GM19238 (cell line): ENCODE measurements around the gene GALNT1.

Experiments
- DNase-seq: peaks from one replicate; pipeline ENCODE4 v3.0.0; 2011; ENCODE audit warnings: low spot score; ENCODE audit not compliant: insufficient read length

Gene GALNT1

DNA sequence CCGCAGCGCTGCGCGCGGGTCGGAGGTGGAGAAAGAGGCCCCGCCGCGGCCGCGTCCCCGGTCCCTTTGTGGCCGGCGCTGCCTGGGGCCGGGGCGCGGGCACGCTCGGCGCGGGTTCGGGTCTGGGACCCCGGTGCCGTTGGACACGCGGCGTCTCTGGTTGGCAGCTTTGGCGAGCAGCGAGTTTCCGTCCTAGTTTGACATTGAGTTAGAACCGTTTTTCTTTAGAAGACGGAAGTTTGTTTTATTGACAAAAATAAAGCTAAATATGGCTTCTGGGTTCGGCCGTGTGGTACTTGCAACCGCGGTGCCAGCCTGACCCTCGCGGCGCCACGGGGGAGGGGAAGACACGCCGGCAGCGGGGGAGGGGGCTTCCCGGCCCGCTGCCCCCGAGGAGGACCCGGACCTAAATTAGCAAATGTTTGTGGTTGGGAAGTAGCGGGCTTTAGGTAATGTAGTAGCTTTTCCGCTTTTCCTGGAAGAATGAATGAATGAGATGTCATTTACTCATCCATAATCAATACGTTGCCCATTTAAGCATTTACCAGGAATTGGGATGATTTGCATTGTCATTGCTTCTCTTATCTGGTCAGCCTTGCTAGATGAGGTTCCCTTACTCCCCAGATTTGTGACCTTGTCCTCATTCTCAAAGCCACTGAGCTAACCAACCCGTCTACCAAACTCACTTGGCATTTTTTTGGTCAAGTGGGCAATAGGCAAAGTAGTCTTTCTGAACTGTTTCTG is 530 bp downstream of the GALNT1 start:
- DNase-seq, result no peak

DNA sequence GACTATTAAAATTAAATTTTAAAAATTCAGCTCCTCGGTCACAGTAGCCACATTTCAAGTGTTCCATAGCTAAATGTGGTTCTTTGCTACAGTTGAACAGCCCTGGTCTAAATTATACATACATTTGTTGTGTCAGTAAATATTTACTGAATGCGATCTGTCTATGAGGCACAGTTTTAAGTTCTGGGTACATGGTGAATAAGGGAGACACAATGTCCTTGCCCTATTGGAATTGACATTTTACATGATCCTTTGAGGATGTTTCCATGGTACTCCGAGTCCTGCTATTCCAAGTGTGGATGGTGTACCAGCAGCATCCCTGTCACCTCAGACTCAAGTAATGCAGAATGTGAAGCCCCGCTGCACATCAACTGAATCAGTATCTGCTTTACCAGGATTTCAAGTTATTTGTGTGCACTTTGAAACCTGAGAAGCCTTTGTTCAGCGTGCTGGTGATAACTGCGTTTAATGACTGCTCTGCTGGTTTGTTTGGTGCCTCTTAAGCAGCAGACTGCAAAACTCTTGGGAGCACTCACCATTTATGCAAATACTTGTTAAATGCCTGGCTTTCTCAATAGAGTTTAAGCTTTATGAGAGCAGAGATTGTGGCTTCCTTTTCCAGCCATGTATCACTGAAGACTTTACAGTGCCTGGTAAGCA is 1.5 kb downstream of the GALNT1 start:
- DNase-seq, result no peak

DNA sequence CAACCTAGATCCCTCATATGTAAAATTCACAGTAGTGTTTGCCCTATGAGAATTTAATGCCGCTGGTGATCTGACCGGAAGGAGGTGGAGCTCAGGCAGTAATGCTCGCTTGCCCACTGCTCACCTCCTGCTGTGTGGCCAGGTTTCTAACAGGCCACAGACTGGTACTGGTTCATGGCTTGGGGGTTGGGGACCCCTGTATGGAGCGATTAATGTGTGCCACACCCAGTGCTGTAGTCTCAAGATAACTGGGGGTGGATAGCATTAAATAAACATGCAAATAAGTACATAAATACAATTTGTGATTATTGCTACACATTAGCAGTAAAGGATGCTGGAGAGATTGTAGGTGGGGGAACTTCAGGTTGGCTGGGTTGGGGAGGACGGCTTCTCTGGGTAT is 3.2 kb downstream of the GALNT1 start:
- DNase-seq, result no peak

DNA sequence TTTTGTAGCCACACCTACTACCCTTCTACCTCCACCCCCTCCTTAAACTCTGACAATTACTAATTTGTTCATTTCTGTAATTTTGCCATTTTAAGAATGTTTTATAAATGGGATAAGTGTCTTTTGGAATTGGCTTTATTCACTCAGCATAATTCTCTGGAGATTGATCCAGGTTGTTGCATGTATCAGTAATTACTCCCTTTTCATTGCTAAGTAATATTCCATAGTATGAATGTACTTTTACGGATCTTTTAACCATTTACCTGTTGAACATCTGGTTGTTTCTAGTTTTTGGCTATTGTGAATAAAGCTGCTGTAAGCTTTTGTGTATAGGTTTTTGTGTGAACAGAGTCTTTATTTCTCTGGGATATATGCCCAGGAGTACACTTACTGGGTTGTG is 4.1 kb downstream of the GALNT1 start:
- DNase-seq, result no peak

DNA sequence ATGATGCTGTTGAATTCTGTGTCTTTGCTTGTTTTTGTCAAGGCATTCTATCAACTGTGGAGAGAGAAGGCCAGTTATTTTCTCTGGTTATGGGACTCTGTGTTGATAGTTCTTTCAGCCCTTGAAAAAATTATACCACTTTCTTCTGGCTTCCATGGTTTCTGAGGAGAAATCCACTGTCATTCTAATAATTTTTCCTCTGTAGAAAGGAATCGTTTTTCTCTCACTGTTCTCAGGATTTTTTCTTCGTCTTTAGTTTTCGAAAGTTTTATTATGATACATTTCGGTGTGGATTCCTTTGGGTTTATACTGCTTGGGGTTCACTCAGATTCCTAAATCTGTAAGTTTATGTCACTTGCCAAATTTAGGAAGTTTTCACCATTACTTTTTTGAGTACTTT is 6.6 kb downstream of the GALNT1 start:
- DNase-seq, result no peak

DNA sequence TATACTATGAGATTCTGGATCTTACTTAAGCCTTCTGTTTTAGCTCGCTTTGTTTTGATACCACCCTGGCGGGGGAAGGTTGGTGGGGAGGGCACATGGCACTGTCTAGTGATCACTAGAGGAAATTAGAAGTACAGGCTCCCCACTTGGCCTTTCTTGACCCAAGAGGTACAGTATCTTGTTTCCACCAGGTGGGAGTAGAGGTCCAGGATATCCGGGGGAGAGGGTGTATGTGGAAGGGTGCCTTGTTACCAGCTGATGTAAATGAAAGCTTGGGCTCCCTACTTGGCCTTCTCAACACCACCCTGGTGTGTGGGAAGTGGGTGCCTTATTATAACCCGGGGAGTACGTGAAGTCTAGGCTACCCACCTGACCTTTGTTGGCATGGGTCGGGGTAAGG is 7.5 kb downstream of the GALNT1 start:
- DNase-seq, result no peak

DNA sequence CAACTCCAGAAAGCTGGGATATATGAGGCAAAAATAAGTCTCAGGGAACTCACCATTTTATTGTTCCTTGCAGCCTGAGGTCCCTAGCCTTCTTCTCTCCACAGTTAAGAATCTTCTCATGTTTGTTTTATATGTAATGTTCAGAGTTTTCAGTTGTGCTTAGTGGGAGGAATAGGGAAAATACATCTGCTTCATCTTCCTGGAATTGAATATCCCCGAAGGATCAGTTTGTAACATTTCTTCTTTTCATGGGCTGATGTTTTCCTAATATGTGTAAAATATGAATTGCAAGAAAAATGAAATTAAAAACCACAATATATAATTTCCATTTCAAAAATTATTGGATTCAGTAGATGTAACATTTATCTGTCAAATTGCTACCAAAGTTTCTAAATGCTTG is 8.0 kb downstream of the GALNT1 start:
- no peak for DNase-seq

DNA sequence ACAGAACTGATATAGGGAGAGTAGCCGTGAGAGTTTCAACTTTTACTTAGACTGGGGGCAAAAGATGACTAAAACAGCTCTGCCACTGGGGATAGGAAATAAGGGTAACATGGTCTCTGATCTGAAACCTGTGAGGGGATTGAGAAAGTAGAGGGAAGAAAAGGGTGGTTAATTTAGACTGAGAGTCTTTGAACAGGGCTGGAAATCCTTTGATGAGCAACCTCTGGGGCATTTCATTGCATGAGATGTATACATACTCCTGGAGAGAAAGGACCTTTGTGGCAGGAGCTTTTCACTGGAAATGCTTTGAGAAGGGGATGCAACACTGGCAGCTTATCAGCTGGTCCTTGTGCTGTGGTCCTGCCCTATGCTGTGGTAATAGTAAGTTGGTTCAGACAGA is 9.4 kb downstream of the GALNT1 start:
- no peak for DNase-seq

DNA sequence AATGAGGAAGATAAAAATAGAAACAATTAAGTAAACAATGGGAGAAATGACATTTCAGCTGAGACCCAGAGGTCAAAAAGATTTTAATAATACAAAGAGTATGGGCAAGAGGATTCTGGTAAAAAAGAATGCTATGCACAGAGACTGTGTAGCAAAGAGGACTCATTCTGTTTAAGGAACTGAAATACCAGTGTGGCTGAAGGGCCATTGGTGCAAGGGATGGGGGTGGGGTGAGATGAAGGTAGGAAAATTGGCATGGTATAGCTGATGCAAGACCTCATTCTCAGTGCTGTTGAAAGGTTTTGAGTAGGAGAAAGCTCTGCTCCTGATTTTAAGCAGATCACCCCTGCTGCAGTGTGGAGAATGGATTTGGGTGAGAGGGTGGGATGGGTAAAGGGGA is 10.8 kb downstream of the GALNT1 start:
- no peak for DNase-seq

DNA sequence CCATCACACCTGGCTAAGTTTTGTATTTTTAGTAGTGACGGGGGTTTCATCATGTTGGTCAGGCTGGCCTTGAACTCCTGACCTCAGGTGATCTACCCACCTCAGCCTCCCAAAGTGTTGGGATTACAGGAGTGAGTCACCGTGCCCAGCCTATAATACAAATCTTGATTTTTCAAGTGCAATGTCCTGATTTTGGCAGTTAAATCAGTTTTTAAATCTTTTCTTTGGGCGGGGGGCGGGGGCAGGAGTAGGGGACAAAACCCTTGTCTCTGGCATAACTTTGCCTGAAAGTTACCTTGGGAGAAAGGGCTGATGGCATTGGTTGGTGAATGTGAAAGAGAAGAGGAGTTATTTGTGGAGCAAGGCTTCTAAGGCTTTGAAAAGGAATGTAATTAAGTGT is 12.3 kb downstream of the GALNT1 start:
- no peak for DNase-seq

DNA sequence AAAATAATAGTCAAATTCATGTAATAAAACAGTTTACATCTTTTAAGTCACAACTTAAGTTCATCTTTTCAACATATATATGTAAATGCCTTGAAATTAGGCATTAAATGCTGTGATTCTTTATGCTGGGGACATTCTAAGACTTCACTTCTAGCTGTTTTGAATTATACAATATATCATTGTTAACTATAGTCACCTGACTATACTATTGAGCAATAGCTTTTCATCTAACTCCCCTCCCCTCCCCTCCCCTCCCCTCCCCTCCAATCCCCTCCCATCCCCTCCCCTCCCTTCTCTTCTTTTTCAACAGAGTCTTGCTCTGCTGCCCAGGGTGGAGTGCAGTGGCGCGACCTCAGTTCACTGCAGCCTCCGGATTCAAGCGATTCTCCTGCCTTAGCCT is 16.2 kb downstream of the GALNT1 start:
- no peak for DNase-seq

DNA sequence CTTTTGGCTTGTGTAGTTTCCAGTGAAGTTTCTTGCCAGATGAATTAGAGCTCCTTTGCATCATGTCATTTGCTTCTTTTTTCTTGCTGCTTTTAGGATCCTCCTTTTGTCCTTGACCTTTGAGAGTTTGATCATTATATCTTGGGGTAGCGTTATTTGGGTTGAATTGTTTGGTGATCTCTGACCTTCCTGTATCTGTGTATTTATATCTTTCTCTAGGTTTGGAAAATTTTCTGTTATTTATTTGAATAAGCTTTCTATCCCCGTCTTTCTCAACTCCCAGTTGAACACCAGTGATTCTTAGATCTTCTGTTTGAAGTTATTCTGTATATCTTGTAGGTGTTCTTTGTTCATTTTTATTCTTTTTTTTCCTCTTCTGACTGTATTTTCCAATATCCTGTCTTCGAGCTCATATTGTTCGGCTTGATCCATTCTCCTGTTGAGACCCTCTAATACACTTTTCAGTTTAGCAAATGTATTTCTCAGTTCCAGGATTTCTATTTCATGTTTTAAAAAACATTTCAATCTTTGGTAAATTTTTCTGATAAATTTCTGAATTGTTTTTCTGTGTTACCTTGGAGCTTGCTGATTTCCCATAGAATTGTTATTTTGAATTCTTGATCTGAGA is 20.8 kb downstream of the GALNT1 start:
- no peak for DNase-seq

DNA sequence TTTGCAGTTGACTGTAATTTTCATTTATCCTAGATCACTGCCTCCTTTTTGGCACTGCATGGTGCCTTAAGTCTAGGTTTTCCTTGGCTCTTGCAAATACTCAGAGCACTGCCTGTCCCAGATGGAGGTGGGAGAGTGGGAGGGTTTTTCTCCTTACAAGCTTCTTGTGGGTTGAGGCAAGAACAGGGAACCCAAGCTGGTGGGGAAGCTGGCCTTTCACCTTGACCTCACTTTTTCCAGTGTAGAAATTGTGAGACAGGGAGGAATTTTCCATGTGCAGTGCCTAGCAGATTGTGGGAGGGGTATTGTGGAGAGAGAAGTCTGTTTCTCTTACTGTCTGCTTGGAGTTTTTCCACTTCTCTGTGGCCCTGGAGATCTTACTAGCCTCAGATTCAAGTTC is 21.5 kb downstream of the GALNT1 start:
- no peak for DNase-seq

DNA sequence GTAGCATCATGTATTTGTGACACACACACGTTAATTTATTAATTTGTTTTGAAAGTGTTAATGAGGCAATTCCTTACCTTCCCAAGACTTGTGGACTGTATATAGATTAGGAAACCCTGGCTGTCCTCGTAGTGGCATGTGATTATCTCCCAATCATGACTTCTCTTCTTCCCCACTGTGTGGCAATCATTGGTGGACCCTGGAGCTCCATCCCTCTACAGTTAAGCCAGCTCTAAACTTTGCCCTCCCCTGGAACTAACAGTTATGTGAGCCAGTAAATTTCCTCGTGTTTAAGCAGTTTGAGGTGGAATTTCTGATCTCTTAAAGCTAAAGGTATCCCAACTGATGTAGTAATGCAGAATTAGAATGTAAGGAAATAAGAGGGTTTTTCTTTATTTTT is 22.0 kb downstream of the GALNT1 start:
- no peak for DNase-seq

DNA sequence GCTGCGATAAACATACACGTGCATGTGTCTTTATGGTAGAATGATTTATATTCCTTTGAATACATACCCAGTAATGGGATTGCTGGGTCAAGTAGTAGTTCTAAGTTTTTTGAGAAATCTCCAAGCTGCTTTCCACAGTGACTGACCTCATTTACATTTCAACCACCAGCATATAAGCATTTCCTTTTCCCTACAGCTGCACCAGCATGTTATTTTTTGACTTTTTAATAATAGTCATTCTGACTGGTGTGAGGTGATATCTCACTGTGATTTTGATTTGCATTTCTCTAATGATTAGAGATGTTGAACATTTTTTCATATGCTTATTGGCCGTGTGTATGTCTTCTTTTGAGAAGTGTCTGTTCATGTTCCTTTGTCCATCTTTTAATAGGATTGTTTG is 22.8 kb downstream of the GALNT1 start:
- DNase-seq, result no peak

DNA sequence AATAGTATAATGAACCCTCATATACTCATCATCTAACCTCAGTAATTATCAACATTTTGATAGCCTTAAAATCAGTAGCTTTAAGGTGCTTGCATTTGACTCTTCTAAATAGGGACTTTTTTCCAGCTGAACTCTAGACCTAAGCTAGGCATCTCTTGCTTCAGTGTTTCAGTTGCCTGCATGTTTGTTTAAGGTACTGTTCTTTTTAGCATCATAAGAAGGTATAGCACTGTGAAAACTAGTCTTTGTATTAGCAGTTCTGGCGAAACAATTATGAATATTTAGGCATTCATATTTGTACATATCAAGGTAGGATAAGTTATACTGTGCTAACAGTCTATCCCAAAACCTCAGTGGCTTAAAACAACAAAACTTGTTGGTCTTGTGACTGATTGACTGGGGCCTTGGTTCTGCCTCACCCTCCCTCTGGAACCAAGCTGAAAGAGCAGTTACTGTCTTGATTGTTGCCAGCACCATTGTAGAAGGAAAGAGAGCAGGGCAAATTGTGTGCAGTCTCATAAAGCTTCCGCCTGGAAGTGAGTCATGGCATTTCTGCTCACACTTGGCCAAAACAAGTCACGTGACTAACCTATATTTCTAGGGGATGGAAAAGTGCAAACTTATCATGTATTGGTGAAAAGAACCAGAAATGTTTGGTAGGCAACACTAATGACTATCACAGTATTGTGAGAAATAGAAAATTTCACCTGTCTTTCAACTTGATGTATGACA is 24.3 kb downstream of the GALNT1 start:
- no peak for DNase-seq

DNA sequence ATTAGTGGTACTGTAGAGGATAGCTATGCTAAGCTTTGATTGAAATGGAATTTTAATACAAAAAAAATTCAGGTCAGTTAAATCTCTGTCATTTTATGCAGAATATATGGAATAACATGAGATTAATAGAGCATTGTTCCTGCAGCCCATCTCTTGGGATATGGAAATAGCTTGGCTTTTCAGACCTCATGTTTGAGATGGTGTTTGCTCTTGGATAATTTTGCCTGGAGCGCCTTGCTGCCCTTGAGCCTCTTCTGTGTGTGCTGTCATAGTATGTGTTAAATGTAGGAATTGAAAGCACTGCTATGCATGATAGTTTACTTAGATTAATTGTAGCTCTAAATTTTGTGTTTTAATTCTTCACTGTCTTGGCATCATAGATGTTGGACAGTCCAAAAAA is 27.7 kb downstream of the GALNT1 start:
- DNase-seq, result no peak

DNA sequence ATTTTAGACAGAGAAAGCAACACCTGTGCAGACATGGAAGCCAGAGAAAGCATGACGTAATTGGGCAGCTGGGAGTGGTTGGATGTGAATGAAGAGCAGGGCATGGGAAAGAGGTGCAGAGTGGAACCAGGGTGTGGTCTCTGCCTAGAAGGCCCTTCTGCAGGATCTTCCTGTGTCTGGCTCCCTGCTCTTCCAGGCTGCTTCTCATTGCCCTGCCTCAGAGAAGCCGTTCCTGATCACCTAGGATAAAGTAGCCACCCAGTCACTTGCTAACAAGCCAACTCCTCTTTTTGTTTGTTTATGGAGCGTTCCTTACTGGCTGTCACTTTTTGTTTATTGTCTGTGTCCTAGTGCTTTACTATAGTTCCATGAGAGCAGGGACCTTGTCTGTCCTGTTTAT is 28.5 kb downstream of the GALNT1 start:
- DNase-seq, result no peak

DNA sequence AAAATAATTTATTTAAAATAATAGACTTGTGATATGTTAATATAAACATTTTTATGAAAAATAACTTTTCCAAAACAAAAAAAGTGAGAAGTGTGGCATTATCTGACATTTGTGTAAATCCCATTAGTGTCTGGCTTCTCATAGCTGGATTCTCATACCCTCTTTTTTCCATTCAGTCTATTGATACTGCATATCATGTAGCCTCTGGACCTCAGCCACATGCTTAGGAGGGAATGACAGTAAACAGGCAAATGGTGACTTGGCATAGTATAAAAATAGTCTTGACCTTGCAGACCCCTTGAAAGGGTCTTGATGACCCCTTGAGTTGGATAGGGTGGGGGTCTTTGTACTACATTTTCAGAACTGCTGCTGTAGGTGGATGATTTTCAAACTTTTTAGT is 29.2 kb downstream of the GALNT1 start:
- no peak for DNase-seq

DNA sequence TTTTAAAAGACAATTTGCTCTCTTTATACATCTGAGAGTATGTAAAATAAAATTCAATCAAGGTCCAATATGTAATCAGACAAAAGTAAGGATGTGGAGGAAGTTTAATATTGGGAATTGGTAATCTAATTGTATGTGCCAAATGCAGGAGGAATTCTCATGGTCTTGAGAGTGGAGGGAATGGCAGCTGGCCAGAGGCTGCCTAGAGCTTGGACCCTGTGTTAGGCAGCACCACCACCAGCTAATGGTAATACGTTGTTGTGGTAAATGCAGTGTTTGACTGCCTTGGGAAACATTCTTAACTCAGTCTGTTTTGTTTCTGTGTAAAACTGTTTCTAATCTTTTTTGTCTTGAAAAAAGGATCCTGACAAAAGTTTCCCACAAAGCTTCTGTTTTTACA is 30.0 kb downstream of the GALNT1 start:
- DNase-seq, result no peak

DNA sequence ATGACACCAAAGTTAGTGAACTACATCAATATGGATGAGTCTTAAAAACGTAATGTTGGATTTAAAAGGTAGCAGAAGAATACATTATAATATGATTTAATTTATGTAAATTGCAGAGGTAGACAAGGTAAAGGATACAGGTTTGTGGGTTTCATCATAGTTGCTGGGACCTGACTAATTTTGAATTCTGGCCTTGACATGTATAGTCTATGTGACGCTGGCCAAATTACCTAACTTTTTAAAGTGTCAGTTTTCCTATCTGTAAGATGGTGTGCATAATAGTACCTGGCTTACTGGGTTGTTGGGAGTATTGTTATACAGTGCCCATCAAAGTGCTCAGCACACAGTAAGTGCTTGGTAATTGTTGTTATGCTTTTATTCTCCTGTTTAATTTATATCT is 34.5 kb downstream of the GALNT1 start:
- no peak for DNase-seq
